SK-N-MC (cell line): Measurements from ENCODE around the gene ADGRG7.
"Not testable (repeated sequence)": the region's sequence is repeated elsewhere in the genome, so short reads cannot be mapped to it uniquely, and the experiment has no call there.

Experiments used
- DNase-seq: peaks from one replicate; pipeline ENCODE4 v3.0.0-alpha.2; 2011; ENCODE audit warnings: low read depth, low spot score
- H3K27ac ChIP-seq: fragments of 200-600 bp; sonication (generic); 2 replicates; pipeline ENCODE4 v1.5.1; 2016; ENCODE audit warnings: mixed run types
- H3K36me3 ChIP-seq: fragments of 200-600 bp; sonication (generic); 2 replicates; pipeline ENCODE4 v1.6.1; 2017; ENCODE audit warnings: antibody characterized with exemption, low read length, mixed read lengths; ENCODE audit not compliant: insufficient read depth
- H3K4me3 ChIP-seq: fragments of 200-600 bp; sonication (generic); 2 replicates; pipeline ENCODE4 v1.5.1; 2016
- H3K9ac ChIP-seq: fragments of 200-600 bp; sonication (generic); 2 replicates; pipeline ENCODE4 v1.8.0; 2017; ENCODE audit warnings: mixed run types, mixed read lengths; ENCODE audit not compliant: insufficient read length
- H3K9me3 ChIP-seq: fragments of 200-600 bp; sonication (generic); 2 replicates; pipeline ENCODE4 v1.6.1; 2017; ENCODE audit warnings: low read depth, mild to moderate bottlenecking, antibody characterized with exemption, low read length, moderate library complexity, mixed read lengths
- EZH2 ChIP-seq: fragments of 200-600 bp; sonication (generic); IDR thresholded peaks from one replicate; pipeline ENCODE4 v1.6.1; 2017; ENCODE audit warnings: antibody characterized with exemption
- FOXP2 ChIP-seq: optimal IDR thresholded peaks from 2 replicates; pipeline ENCODE3; 2011; ENCODE audit warnings: mild to moderate bottlenecking, moderate library complexity; ENCODE audit not compliant: insufficient read depth; ENCODE audit errors: extremely low read length, control extremely low read depth
- POLR2AphosphoS5 ChIP-seq: IDR thresholded peaks from 2 replicates; pipeline ENCODE4 v1.6.1; 2012; ENCODE audit warnings: mild to moderate bottlenecking, low read depth, low read length, borderline replicate concordance

The ADGRG7 gene

DNA sequence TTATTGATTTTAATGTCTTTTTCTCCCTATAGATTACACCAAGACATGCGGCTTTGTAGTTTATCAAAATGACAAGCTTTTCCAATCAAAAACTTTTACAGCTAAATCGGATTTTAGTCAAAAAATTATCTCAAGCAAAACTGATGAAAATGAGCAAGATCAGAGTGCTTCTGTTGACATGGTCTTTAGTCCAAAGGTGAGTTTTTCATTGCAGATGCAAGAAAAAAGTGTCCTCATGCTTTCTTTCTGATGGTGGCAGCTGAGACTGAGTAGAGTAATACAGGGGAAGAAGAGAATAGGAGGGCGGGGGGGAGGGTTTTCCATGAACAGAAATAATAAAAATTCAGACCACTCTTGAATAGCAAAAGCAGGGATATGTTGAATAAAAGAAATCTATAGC is 36.5 kb downstream of the ADGRG7 start:
- Histone ChIP-seq H3K4me3 (no peak overlapping the region), H3K9ac (no peak overlapping the region), H3K36me3 (no peaks in the 10 kb centered on the region), H3K27ac (no peak overlapping the region), H3K9me3 (no peaks in the 10 kb centered on the region)
- no peak for DNase-seq
- TF ChIP-seq EZH2 (no peak), POLR2AphosphoS5 (no peak), FOXP2 (no peak)

DNA sequence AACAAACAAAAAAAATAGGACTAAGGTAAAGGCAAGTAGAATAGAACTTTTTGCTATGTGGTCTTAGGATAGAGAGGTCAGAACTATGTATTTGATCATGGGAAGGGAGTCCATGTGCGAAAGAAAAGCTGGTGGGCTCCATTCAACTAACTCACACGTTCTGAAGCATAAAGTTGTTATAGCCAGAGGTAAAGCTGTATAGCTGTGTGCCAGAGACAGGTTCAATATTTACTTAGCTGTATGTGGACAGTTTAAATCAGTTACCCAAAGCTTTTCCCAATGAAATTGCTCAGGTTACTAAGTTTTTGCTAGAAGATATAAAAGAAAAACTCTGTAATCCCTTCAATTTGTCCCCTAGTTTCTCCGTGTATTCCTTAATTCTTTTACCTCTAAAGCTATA is 37.8 kb downstream of the ADGRG7 start:
- no peak overlapping the region for H3K27ac ChIP-seq
- H3K9ac ChIP-seq, result no peak overlapping the region
- no peaks in the 10 kb centered on the region for H3K9me3 ChIP-seq
- no peaks in the 10 kb centered on the region for H3K36me3 ChIP-seq
- no peak for DNase-seq
- no peak overlapping the region for H3K4me3 ChIP-seq
- TF ChIP-seq POLR2AphosphoS5 (no peak), FOXP2 (no peak), EZH2 (no peak)

DNA sequence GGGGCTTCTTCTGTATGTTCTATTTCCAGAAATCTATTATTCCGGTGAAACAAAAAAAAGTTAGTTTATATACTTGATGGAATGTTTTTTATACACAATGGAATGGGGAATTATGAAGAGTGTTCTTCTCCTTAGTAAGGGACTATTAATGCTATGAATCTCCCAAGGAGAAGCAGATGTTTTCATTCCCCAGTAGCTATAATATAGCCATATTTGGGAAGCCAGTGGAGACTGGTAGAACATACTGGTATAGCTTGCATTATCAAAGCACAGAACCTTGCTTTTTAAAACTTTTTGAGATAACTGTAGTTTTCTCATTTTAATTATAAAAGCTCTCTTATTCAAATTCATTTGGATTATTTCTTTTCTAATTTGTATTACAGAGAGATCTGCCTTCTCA is 38.3 kb downstream of the ADGRG7 start:
- no peak for DNase-seq
- no peak overlapping the region for H3K9ac ChIP-seq
- no peaks in the 10 kb centered on the region for H3K36me3 ChIP-seq
- TF ChIP-seq EZH2 (no peak), POLR2AphosphoS5 (no peak), FOXP2 (no peak)
- H3K27ac ChIP-seq, result no peak overlapping the region
- no peaks in the 10 kb centered on the region for H3K9me3 ChIP-seq
- H3K4me3 ChIP-seq, result no peak overlapping the region

DNA sequence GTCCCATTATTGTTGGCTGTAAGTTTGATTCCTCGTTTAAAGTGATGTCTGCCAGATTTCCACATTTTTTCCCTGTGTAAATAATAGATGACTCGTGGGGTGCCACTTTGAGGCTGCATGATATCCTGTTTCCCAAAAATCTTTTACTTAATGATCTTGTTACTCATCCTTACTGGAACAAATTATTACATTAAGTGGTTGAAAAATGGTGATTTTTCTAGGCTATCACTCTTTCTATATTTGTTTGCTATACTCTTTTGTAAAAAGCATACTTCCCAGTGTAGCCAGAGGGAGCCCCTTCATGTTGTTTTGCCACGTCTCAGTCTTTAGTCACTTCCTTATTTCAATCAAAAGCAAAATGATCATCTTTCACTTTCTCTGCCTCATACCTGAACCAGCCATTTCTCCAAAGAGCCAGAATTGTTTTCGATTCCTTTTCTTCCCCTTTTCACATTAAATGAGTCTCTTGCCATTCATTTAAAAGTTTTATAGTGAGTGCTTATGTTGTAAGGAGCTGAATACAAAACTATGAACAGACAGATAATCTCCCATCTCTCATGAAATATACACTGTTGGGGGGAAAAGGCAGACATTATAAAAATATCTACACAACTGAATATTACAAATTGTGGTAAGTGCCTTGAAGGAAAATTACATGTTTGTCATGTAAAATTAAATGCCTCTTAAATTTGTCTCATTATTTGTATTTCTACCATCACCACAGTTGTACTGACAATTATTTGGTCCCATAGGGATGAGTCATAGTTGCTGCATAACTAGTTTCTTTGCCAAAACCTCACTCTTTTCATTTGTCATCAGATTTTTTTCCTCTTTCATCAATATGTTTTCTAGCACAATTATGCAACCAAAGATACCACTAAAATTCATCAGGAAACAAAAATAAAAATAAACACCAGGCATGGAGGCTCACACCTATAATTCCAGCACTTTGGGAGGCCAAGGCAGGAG is 41.5 kb downstream of the ADGRG7 start:
- Histone ChIP-seq H3K27ac (peak overlapping the region; percentile 85), H3K9me3 (no peaks in the 10 kb centered on the region), H3K36me3 (no peaks in the 10 kb centered on the region), H3K9ac (no peak overlapping the region), H3K4me3 (peak overlapping the region; percentile 44)
- DNase-seq, result peak; percentile 66
- TF ChIP-seq EZH2 (no peak), POLR2AphosphoS5 (no peak; the same call in 1 of the 2 replicates), FOXP2 (peak; percentile 13)

DNA sequence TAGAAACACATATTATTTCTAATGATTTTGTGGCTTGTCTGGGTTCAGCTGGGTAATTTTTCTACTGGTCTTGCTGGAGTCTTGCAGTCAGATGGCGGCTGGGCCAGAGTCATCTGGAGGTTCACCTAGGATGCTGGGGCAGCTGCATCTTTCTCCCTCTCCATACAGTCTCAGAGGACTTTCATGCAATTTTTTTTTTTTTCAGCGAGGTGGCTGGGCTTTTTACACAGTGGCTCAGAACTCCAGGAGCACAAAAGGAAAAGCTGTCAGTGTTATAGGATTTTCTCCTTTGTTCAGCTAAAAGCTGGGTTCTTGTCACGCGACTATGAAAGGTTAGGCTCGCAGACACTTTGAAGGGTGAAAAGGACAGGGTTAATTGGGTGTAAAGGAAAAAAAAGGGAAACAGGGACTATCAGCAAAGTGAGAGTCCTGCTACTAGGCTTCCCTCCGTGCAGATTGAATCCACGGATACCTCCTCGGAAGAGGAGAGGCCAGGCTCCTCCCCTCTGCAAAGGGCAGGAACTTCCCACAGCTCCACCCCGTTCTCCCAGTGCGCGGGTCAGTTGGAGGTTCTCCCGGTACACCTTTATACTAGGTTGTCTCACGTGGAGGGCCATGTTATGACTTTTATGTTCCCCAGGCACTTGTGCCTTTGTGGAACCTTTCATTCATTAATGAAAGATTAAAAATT is 44.3 kb downstream of the ADGRG7 start:
- Histone ChIP-seq H3K4me3 (no peak overlapping the region), H3K36me3 (no peaks in the 10 kb centered on the region), H3K9ac (no peak overlapping the region), H3K27ac (no peak overlapping the region), H3K9me3 (no peaks in the 10 kb centered on the region)
- TF ChIP-seq EZH2, result no peak
- no peak for TF ChIP-seq FOXP2
- no peak for TF ChIP-seq POLR2AphosphoS5
- no peak for DNase-seq

DNA sequence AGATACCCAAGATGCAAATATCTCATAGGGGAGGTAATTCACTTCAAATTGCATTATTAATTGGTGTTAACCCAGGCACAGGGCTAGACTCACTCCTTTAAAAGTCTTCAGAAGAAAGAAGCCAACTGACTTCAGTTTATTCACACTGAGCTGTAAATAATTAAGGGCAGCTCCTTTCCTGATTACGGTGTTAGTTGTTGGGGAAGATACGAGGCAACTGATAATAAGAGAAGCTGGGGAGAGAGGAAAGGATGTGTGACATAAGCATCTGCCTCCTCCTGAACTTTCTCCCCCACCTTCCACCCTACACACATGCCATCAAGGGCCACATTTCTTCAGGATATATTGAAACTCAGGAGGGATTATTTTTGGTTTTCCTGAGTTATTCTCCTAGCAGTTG is 47.5 kb downstream of the ADGRG7 start:
- TF ChIP-seq POLR2AphosphoS5 (no peak), EZH2 (no peak), FOXP2 (no peak)
- DNase-seq, result no peak
- no peaks in the 10 kb centered on the region for H3K9me3 ChIP-seq

DNA sequence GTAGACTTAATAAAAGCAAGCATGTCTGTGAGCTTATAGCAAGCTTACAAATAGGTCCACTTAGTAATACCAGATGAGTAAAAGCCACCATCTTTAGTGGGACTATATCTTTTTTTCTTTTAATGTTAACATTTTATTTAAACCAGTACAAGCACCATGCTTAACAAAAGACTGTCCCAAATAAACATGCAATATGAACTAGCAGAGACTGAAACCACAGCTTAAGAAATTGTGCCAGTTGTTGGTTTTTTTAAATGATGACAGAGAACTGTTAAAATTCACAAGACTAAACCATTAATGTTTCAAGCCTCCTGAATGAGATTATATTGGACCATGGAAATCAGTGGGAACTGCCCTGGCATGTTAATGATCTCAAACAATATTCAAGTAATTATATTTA is 51.9 kb downstream of the ADGRG7 start:
- not testable (repeated sequence) for H3K9ac ChIP-seq, H3K36me3 ChIP-seq, H3K27ac ChIP-seq, DNase-seq, H3K9me3 ChIP-seq, H3K4me3 ChIP-seq

More for the DNA sequence above, 47.5 kb downstream of the ADGRG7 start:
- H3K36me3 ChIP-seq, result no peaks in the 10 kb centered on the region
- H3K4me3 ChIP-seq, result no peak overlapping the region
- H3K27ac ChIP-seq, result no peak overlapping the region
- H3K9ac ChIP-seq, result no peak overlapping the region

DNA sequence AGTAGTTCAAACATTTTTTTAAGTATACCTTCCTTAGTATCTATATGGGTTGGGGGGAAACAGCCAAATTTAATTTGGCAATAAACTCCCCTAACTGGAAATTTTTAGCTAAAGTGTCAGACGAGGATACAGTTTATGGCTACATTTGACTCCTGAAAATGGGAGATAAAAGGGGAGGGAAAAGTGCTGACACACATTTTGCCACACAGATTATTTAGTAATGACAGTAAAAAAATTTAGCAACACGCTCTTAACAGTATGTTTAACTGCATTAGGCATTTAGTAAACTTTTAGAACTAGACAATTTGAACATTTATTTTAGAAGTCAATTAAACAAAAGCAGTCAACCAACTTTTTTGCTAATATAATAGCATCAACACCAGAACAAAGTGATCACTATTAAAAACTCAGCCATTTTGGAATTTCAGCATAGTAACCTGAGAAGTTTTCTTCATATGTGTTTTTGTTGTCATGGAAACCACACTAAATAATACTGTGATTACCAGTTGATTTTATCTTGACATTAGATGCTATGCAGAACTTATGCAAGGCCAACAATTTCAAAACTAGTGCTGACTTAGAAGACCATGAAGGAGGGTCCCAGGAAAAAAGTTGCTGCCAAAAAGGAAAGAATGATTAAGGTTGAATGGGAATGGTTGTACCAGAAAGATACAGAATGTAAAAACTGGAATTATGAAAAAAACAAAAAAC is 52.9 kb downstream of the ADGRG7 start:
- no peak for DNase-seq
- H3K4me3 ChIP-seq, result no peak overlapping the region
- H3K9ac ChIP-seq, result no peak overlapping the region
- peak overlapping the region; percentile 66; the same call in 1 of the 2 replicates for H3K27ac ChIP-seq
- no peaks in the 10 kb centered on the region for H3K9me3 ChIP-seq
- TF ChIP-seq POLR2AphosphoS5, result no peak
- TF ChIP-seq FOXP2, result no peak
- TF ChIP-seq EZH2, result no peak
- no peaks in the 10 kb centered on the region for H3K36me3 ChIP-seq
